Endothelial cell of umbilical vein (primary cell): ENCODE data around the gene FILIP1L. TPM values are rescaled to one million over a fixed set of nuclear protein-coding genes. Genes with fewer than 3 reads are reported as not detected.

ENCODE experiments used
- BruUV-seq: library from RNA; stranded (reverse); fragments of 400-500 nt; replicated peaks from 2 replicates; lab custom pipeline; 2021; lab: Mats Ljungman, UMichigan
- CTCF ChIA-PET: fragments of 300-600, 350-600 bp; sonication (Branson Sonifier 250); formaldehyde crosslinking; loops from one replicate; lab custom pipeline; 2021; ENCODE audit warnings: antibody characterized with exemption, inconsistent platforms; lab: Charles Lee
- POLR2A ChIA-PET: fragments of 300-600, 350-600 bp; sonication (Branson Sonifier 250); formaldehyde crosslinking; loops from one replicate; lab custom pipeline; 2021; ENCODE audit warnings: antibody characterized with exemption, inconsistent platforms; lab: Charles Lee
- DNase-seq: peaks from one replicate; pipeline ENCODE4 v3.0.0-alpha.2; 2011; ENCODE audit warnings: low read depth, low spot score
- FAIRE-seq: peaks from 2 replicates; lab custom pipeline; 2011; peaks lifted over from hg19 to GRCh38; lab: Jason Lieb, UNC
- H2AFZ ChIP-seq: 2 replicates; pipeline ENCODE4 v1.6.0; 2012; ENCODE audit warnings: low read depth, low read length, control low read depth, inconsistent platforms
- H3K27ac ChIP-seq: 2 replicates; pipeline ENCODE4 v1.5.1; 2011; ENCODE audit warnings: low read depth, mild to moderate bottlenecking, control low read depth, low read length, moderate library complexity; ENCODE audit not compliant: insufficient read depth
- H3K27me3 ChIP-seq, 2 experiments: 2 replicates each; pipeline versions ENCODE4 v1.6.0 to v1.6.1; 2011; ENCODE audit warnings: low read length in 2 of 2, mixed read lengths in 1 of 2; ENCODE audit not compliant: control insufficient read depth in 2 of 2, insufficient read depth in 2 of 2
- H3K36me3 ChIP-seq, 2 experiments: 2 replicates in 1 of 2; 3 replicates in 1 of 2; pipeline ENCODE4 v1.5.1; 2011; ENCODE audit warnings: low read length in 2 of 2, mild to moderate bottlenecking in 1 of 2, moderate library complexity in 1 of 2; ENCODE audit not compliant: control insufficient read depth in 2 of 2, insufficient read depth in 2 of 2; ENCODE audit errors: extremely low read depth in 1 of 2
- H3K4me1 ChIP-seq: 3 replicates; pipeline ENCODE4 v1.5.1; 2011; ENCODE audit warnings: mild to moderate bottlenecking, low read length; ENCODE audit not compliant: control insufficient read depth, insufficient read depth; ENCODE audit errors: extremely low read depth
- H3K4me2 ChIP-seq: 2 replicates; pipeline ENCODE4 v1.6.1; 2011; ENCODE audit warnings: low read length, control low read depth, mixed read lengths; ENCODE audit not compliant: insufficient read depth
- H3K4me3 ChIP-seq, 3 experiments: fragments of 200-600 bp in 1 of 3; sonication (generic), shearing (Covaris generic) in 1 of 3; replicated peaks in 1 of 3; 2 replicates each; pipeline ENCODE4 v1.5.1; 2011 to 2016; ENCODE audit warnings: control low read depth in 3 of 3, low read length in 3 of 3, mild to moderate bottlenecking in 2 of 3, inconsistent platforms in 1 of 3, low read depth in 1 of 3, moderate library complexity in 1 of 3; ENCODE audit not compliant: insufficient read depth in 1 of 3
- H3K79me2 ChIP-seq: 2 replicates; pipeline ENCODE4 v1.6.0; 2012; ENCODE audit warnings: low read length, inconsistent platforms; ENCODE audit not compliant: control insufficient read depth, insufficient read depth
- H3K9ac ChIP-seq: replicated peaks from 2 replicates; pipeline ENCODE3; 2011; ENCODE audit warnings: low read length, control low read depth; ENCODE audit not compliant: insufficient read depth; ENCODE audit errors: extremely low read depth
- H3K9me1 ChIP-seq: replicated peaks from 3 replicates; pipeline ENCODE4 v1.6.0; 2011; ENCODE audit warnings: mild to moderate bottlenecking, low read length; ENCODE audit not compliant: control insufficient read depth, insufficient read depth; ENCODE audit errors: extremely low read depth
- H3K9me3 ChIP-seq: replicated peaks from 2 replicates; pipeline ENCODE4 v1.5.1; 2012; ENCODE audit warnings: low read length, inconsistent platforms; ENCODE audit not compliant: control insufficient read depth, insufficient read depth
- H4K20me1 ChIP-seq: replicated peaks from 2 replicates; pipeline ENCODE3; 2011; ENCODE audit warnings: mild to moderate bottlenecking, low read length; ENCODE audit not compliant: control insufficient read depth, insufficient read depth; ENCODE audit errors: extremely low read depth
- CTCF ChIP-seq, 2 donors: IDR thresholded peaks; 1 replicate in 1 of 2; 2 replicates in 1 of 2; pipeline ENCODE4 v1.5.1; 2011; ENCODE audit warnings: low read length in 2 of 2, mild to moderate bottlenecking in 2 of 2, moderate library complexity in 2 of 2, control low read depth in 1 of 2, inconsistent platforms in 1 of 2, low read depth in 1 of 2; ENCODE audit not compliant: insufficient read depth in 1 of 2; ENCODE audit errors: extremely low read depth in 1 of 2
- EZH2 ChIP-seq: IDR thresholded peaks from 2 replicates; pipeline ENCODE4 v1.6.1; 2012; ENCODE audit warnings: borderline replicate concordance, low read depth, mild to moderate bottlenecking, moderate library complexity, low read length, inconsistent platforms; ENCODE audit not compliant: severe bottlenecking
- FOS ChIP-seq: IDR thresholded peaks from 2 replicates; pipeline ENCODE4 v1.6.1; 2011; ENCODE audit warnings: mild to moderate bottlenecking, low read length, moderate library complexity, borderline replicate concordance; ENCODE audit not compliant: insufficient read depth
- GATA2 ChIP-seq: IDR thresholded peaks from 2 replicates; pipeline ENCODE4 v1.7.0; 2011; ENCODE audit warnings: low read depth, mild to moderate bottlenecking, moderate library complexity, mixed read lengths, low read length; ENCODE audit not compliant: insufficient read length, insufficient read depth
- JUN ChIP-seq: IDR thresholded peaks from 2 replicates; pipeline ENCODE4 v1.6.1; 2011; ENCODE audit warnings: borderline replicate concordance, low read depth; ENCODE audit not compliant: insufficient read length, insufficient read depth
- MYC ChIP-seq: IDR thresholded peaks from one replicate; pipeline ENCODE4 v1.6.1; 2011; ENCODE audit warnings: mild to moderate bottlenecking, low read depth, low read length
- POLR2A ChIP-seq: IDR thresholded peaks from 2 replicates; pipeline ENCODE4 v1.6.1; 2012; ENCODE audit warnings: low read depth, mild to moderate bottlenecking, control low read depth, low read length
- POLR2AphosphoS5 ChIP-seq: IDR thresholded peaks from 2 replicates; pipeline ENCODE4 v1.6.1; 2012; ENCODE audit warnings: low read depth, mild to moderate bottlenecking, control low read depth, low read length, moderate library complexity; ENCODE audit not compliant: insufficient read depth
- dilution Hi-C: fragments of 300-500 bp; cut with MboI; formaldehyde crosslinking; loops from one replicate; pipeline ENCODE4 v1.15.0; 2019; ENCODE audit warnings: low sequenced_read_pairs; ENCODE audit not compliant: extremely low pct_ligation_motif_present
- intact Hi-C: fragments of 100-400 bp; cut with micrococcal nuclease; formaldehyde crosslinking; loops from one replicate; pipeline ENCODE4 v1.10.0; 2022
- polyA plus RNA-seq, 4 experiments: library from polyadenylated mRNA; depleted of rRNA in 3 of 4; stranded (reverse) in 3 of 4; unstranded in 1 of 4; fragments of >200 nt; gene quantifications; 2 replicates each; pipeline versions ENCODE4 v1.2.1 to v1.2.3, GENCODE V29; 2011 to 2012; ENCODE audit warnings: missing spikeins in 1 of 4
- total RNA-seq: library from RNA; stranded (reverse); gene quantifications from 2 replicates; pipeline ENCODE4 v1.2.3, GENCODE V29; 2021
- TF ChIP-seq, protein P1 (sequence below): IDR thresholded peaks from 2 replicates; pipeline ENCODE4 v1.6.1; 2011; ENCODE audit not compliant: insufficient read depth, insufficient read length

Gene FILIP1L
- total and polyA plus RNA-seq, 2 donors (not counting 3 experiments of a cell fraction or from before 2014, with no cell fraction given) = 26.0 to 29.9 TPM

DNA sequence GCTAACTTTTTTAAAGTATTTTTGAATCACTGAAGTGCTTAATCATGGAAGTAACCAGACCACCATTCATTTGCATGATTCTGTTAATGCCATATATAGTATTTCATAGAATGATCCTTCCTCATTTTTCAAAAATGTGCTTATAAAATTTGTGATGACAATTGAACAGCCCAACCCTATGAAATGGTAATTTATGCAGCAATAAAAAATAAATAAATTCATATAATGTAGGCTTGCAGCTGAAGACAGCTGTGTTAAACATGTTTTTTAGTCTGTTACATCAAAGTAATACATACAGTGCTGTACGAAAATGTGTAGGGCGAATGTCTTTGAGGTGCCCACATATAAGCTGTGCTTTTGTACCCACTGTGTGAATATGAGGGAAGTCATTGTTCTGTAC lies 131.7 kb downstream of the FILIP1L start:
- dilution Hi-C loops (no loop called here), intact Hi-C loops (no loop called here)
- no peak for FAIRE-seq
- CTCF ChIA-PET = no interaction called here
- POLR2A ChIA-PET = no interaction called here
- Histone ChIP-seq H3K79me2 (no peaks in the 10 kb centered on the region), H3K27me3 (no peaks in the 10 kb centered on the region), H3K9me1 (no peaks in the 10 kb centered on the region), H3K27ac (no peak overlapping the region), H3K4me2 (no peak overlapping the region), H3K36me3 (no peaks in the 10 kb centered on the region), H3K4me3 (no peak overlapping the region), H3K9ac (no peak overlapping the region), H2AFZ (no peak overlapping the region), H4K20me1 (no peaks in the 10 kb centered on the region), H3K4me1 (no peaks in the 10 kb centered on the region), H3K9me3 (no peaks in the 10 kb centered on the region)
- no peak for TF ChIP-seq EZH2
- TF ChIP-seq MYC = no peak
- TF ChIP-seq FOS = no peak
- no peak for TF ChIP-seq POLR2AphosphoS5
- no peak for TF ChIP-seq CTCF (IDR thresholded peaks at IDR 0.05; ENCODE audit: extremely low read depth in 1 of 2, insufficient read depth in 1 of 2, low read depth in 1 of 2, low read length in 2 of 2)
- no peak for DNase-seq
- BruUV-seq = no TSS peak

- ChIA-PET CTCF (no interaction called here), POLR2A (no interaction called here)
- Histone ChIP-seq H3K4me2 (no peak overlapping the region), H3K9ac (no peak overlapping the region), H3K36me3 (no peaks in the 10 kb centered on the region), H3K27me3 (no peaks in the 10 kb centered on the region), H3K79me2 (no peaks in the 10 kb centered on the region), H3K27ac (no peak overlapping the region), H4K20me1 (no peaks in the 10 kb centered on the region), H3K4me3 (no peak overlapping the region), H3K4me1 (no peaks in the 10 kb centered on the region), H3K9me3 (no peaks in the 10 kb centered on the region), H2AFZ (no peak overlapping the region), H3K9me1 (no peaks in the 10 kb centered on the region)
- FAIRE-seq (no peak), DNase-seq (no peak)
- TF ChIP-seq POLR2AphosphoS5 (no peak), GATA2 (no peak), CTCF (IDR thresholded peaks at IDR 0.05; ENCODE audit: extremely low read depth in 1 of 2, insufficient read depth in 1 of 2, low read depth in 1 of 2, low read length in 2 of 2) (no peak), FOS (no peak), POLR2A (no peak), JUN (no peak), EZH2 (no peak), MYC (no peak)
- TF ChIP-seq, protein P1, sequence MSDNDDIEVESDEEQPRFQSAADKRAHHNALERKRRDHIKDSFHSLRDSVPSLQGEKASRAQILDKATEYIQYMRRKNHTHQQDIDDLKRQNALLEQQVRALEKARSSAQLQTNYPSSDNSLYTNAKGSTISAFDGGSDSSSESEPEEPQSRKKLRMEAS = no peak
- no TSS peak for BruUV-seq
- intact Hi-C loops (no loop called here), dilution Hi-C loops (no loop called here)
Measured at GRCh38 chr3:99981138-99981537, 133.2 kb downstream of the FILIP1L start.
